OCI-LY1 (cell line): ENCODE measurements around the gene CD276.

Experiments
- CTCF ChIP-seq: fragments of 200-600 bp; sonication (generic), shearing (Covaris generic); IDR thresholded peaks from 2 replicates; pipeline ENCODE4 v1.5.1; 2017; ENCODE audit warnings: mild to moderate bottlenecking, antibody characterized with exemption, low read length, moderate library complexity, mixed read lengths
- EZH2 ChIP-seq: fragments of 200-600 bp; sonication (generic), shearing (Covaris generic); IDR thresholded peaks from 2 replicates; pipeline ENCODE4 v1.8.0; 2017; ENCODE audit warnings: borderline replicate concordance, mixed run types, mild to moderate bottlenecking, antibody characterized with exemption, low read length, moderate library complexity, mixed read lengths

- no peak for TF ChIP-seq CTCF
- TF ChIP-seq EZH2 = no peak
These were observed 5.0 kb upstream of the CD276 start for GRCh38 chr15:73679180-73679579.
